ENCODE results near the gene PRKG1.
"Not testable (repeated sequence)": the region's sequence is repeated elsewhere in the genome, so short reads cannot be mapped to it uniquely, and the experiment has no call there.

The PRKG1 gene

GRCh38 chr10:52004342-52004949, 930.2 kb downstream of the PRKG1 start:
- DNase-seq (ENCODE audit: low spot score): peak; percentile 30

DNA sequence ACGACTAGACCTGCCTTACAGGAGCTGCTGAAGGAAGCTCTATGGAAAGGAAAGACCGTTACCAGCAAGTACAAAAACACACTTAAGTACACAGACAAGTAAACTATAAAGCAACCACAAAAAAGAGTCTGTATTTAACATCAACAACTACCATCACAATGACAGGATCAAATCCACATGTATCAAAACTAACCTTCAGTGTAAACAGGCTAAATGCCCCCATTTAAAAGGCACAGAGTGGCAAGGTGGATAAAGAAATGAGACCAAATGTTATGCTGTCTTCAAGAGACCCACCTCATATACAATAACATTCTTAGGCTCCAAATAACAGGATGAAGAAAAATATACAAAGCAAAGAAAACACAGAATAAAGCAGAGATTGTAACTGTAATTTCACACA, 932.8 kb downstream of the PRKG1 start:
- no peak for DNase-seq (ENCODE audit: low spot score)

DNA sequence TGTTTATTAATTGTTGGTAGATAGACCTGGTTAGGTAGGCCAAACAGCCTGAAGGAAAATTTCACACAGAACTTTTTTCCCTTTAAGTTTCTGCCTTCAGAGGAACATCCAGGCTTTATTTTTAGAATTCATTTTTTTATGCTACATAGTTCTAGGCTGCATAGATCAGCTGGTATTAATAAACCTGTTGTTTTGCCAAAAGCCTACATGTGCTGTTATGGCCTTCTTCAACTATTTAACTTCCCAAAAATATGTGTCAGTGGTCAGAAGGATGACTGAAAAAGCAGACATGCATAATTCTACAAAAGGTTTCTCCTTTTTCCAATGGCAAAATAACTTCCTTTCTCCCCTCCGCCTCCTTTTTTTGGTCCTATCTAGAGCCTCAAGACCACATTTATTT, 936.8 kb downstream of the PRKG1 start:
- DNase-seq (ENCODE audit: low spot score): no peak

GRCh38 chr10:52019077-52019555, 944.8 kb downstream of the PRKG1 start:
- DNase-seq (ENCODE audit: low spot score): no peak

GRCh38 chr10:52019656-52020055, 945.4 kb downstream of the PRKG1 start:
- no peak for DNase-seq (ENCODE audit: low spot score)

DNA sequence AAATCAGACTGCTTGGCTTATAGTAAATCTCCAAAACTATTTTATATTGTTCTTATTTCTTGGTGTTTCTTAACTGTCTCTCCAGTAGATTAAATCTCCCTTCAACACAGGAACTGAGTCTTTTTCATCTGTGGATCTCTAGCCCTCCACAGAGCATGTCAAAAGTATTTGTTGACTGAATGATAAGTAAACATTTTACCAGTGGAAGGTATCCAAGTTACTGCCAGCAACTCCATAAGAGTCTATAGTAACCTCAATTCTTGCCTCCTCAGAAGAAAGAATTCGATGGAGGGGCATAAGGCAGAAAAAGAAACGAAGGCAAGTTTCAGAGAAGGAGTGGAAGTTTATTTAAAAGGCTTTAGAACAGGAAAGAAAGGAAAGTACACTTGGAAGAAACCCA, 945.9 kb downstream of the PRKG1 start:
- no peak for DNase-seq (ENCODE audit: low spot score)

DNA sequence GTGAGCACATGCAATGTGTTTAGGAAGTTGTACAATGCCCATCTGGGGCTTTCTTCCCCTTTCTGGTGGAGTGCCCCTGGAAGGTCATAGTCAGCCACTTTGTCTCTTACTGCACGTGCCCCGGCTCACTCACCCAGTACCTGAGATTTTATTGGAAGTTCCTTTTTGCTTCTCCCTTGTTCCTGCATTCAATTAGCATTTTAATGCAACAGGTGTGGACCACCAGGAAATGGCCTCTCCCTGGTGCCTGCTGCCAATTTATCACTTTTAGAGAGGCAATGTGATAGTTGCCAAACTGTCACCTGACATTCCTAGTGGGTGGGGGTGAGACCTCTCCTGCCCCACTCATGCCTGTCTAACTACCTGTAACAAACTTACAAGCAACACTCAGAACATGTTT, 946.4 kb downstream of the PRKG1 start:
- no peak for DNase-seq (ENCODE audit: low spot score)

GRCh38 chr10:52027055-52027705, 952.9 kb downstream of the PRKG1 start:
- no peak for DNase-seq (ENCODE audit: low spot score)

DNA sequence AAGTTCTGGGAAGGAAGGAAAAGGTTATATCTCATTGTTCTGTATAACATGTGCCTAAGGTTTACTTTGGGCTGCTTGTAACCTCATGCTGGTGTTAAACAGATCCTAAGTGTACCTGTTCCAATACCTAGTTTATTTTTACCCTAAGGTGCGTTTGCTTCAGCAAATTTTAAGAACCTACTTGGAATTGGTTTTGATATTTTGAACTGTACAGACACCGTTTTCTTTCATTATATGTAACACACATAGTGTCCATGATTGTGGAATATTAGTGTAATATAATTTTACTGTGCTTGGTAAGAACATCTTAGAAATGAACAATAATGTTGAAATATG, 954.2 kb downstream of the PRKG1 start:
- no peak for DNase-seq (ENCODE audit: low spot score)

DNA sequence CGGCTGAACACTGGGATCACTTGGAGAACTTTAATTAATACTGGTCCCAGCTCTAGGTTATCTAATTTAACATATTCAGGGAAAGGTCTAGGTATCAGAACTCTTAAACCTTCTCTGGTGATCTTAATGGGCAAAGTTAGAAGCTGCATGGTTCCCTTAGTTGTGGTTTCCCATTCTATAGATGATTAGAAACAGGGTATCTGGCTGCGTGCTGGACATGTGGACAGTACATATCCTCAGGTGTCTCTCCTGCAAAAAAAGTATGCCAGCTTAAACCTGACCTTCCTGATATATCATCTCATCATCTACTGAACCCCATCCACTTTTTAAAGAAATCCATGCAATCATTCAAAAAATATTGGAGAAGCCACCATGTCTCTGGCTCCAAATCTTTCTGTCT, 955.3 kb downstream of the PRKG1 start:
- no peak for DNase-seq (ENCODE audit: low spot score)

DNA sequence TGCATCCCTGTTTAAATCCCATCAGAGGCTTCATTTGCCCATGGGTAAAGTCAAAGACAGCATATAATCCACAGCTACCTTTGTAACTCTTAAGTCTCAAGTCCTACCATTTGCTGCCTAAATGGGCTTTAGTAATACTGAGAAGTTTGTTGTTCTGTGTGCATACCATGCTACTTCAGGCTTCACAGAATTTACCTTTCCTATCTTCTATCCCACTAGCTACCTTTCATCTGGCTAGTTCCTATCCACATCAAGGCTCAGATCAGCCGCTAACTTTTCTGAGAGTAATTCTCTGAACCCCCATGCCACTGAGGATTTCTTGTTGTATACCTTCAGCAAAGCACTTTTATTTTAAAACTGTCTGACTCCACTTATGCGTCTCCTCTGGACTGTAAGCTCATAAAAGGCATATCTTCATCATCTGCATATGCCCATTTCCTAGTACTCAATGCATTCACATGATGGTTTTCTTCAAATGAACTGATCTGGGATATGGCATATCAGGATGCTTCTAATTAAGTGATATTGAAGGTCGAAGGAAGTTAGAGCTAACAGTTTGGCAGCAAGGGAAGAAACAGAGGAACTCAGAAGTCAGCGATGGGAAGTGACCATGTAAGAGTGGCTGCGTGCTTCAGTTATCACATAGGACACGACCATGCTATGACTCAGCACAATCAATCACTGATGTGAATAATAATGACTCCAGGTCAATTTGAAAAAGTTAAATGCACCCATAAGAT, 955.9 kb downstream of the PRKG1 start:
- peak; percentile 18 for DNase-seq (ENCODE audit: low spot score)

GRCh38 chr10:52030975-52031374, 956.7 kb downstream of the PRKG1 start:
- no peak for DNase-seq (ENCODE audit: low spot score)

GRCh38 chr10:52031771-52032170, 957.5 kb downstream of the PRKG1 start:
- DNase-seq (ENCODE audit: low spot score): no peak

GRCh38 chr10:52032681-52033629, 958.7 kb downstream of the PRKG1 start:
- DNase-seq (ENCODE audit: low spot score): no peak

DNA sequence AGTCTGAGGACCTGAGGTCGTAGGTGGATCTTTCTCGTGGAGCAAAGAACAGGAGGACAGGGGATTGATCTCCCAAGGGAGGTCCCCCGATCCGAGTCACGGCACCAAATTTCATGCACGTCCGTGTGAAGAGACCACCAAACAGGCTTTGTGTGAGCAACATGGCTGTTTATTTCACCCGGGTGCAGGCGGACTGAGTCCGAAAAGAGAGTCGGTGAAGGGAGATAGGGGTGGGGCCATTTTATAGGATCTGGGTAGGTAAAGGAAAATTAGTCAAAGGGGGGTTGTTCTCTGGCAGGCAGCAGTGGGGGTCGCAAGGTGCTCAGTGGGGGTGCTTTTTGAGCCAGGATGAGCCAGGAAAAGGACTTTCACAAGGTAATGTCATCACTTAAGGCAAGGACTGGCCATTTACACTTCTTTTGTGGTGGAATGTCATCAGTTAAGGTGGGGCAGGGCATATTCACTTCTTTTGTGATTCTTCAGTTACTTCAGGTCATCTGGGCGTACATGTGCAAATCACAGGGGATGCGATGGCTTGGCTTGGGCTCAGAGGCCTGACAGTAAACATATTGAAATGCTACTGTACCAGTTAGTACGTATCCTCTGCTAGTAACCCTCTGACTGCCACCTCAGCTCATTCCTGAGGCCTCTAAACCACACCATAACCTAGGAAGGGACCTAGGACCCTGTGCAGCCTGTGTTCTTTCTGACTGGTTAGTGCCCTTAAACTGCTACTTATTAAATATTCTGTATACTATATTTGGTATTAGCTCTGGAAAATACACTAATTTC, 964.9 kb downstream of the PRKG1 start:
- DNase-seq (ENCODE audit: low spot score): not testable (repeated sequence)

DNA sequence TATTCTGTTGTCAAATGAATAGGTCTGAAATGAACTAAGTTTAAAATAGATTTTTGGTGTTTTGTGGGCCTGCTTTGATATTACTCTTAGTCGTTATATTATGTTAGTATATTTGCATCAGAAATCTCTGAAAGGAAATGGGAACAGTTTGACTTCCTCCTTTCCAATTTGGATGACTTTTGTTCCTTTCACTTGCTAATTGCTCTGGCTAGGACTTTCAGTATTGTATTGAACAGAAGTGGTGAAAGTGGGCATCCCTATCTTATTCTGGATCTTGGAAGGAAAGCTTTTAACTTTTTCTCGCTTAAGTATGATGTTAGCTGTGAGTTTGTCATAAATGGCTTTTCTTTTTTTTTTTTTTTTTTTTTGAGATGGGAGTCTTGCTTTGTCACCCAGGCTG, 966.2 kb downstream of the PRKG1 start:
- DNase-seq (ENCODE audit: low spot score): no peak

- DNase-seq (ENCODE audit: low spot score): no peak
Measured at GRCh38 chr10:52043811-52044210, 969.5 kb downstream of the PRKG1 start.

GRCh38 chr10:52048051-52048450, 973.8 kb downstream of the PRKG1 start:
- DNase-seq (ENCODE audit: low spot score): no peak

- DNase-seq (ENCODE audit: low spot score): no peak
Measured at GRCh38 chr10:52050429-52051047, 976.3 kb downstream of the PRKG1 start.

GRCh38 chr10:52053497-52053896, 979.2 kb downstream of the PRKG1 start:
- DNase-seq (ENCODE audit: low spot score): no peak

GRCh38 chr10:52056291-52056690, 982.0 kb downstream of the PRKG1 start:
- DNase-seq (ENCODE audit: low spot score): no peak
